Smooth muscle cell (in vitro differentiated cells): ENCODE measurements around the gene THAP8. TPM values are rescaled to one million over a fixed set of nuclear protein-coding genes. Genes with fewer than 3 reads are reported as not detected.

Experiments used
- DNase-seq: peaks from one replicate; lab custom pipeline; 2025; ENCODE audit not compliant: unreplicated experiment; lab: John Stamatoyannopoulos, UW
- H2AFZ ChIP-seq: fragments of 200-600 bp; sonication (generic); 2 replicates; pipeline ENCODE4 v1.6.0; 2016; ENCODE audit warnings: antibody characterized with exemption, low read depth, mild to moderate bottlenecking
- H3F3A ChIP-seq: fragments of 200-600 bp; sonication (generic); 2 replicates; pipeline ENCODE4 v1.6.0; 2017; ENCODE audit warnings: antibody characterized with exemption, low read depth
- H3K27ac ChIP-seq: fragments of 200-600 bp; sonication (generic); 2 replicates; pipeline ENCODE4 v1.5.1; 2016; ENCODE audit warnings: low read depth, mild to moderate bottlenecking
- H3K27me3 ChIP-seq: fragments of 200-600 bp; sonication (generic); 2 replicates; pipeline ENCODE4 v1.6.1; 2016; ENCODE audit warnings: low read depth, mild to moderate bottlenecking
- H3K36me3 ChIP-seq: fragments of 200-600 bp; sonication (generic); 2 replicates; pipeline ENCODE4 v1.5.1; 2016; ENCODE audit warnings: low read depth
- H3K4me1 ChIP-seq: fragments of 200-600 bp; sonication (generic); 2 replicates; pipeline ENCODE4 v1.5.1; 2016; ENCODE audit warnings: low read depth
- H3K4me2 ChIP-seq: fragments of 200-600 bp; sonication (generic); 2 replicates; pipeline ENCODE4 v1.6.0; 2016; ENCODE audit warnings: mild to moderate bottlenecking
- H3K4me3 ChIP-seq: fragments of 200-600 bp; sonication (generic); 2 replicates; pipeline ENCODE4 v1.5.1; 2016; ENCODE audit warnings: mild to moderate bottlenecking
- H3K79me2 ChIP-seq: fragments of 200-600 bp; sonication (generic); 2 replicates; pipeline ENCODE4 v1.6.0; 2016; ENCODE audit warnings: low read depth, mild to moderate bottlenecking
- H3K9ac ChIP-seq: fragments of 200-600 bp; sonication (generic); 2 replicates; pipeline ENCODE4 v1.6.0; 2016; ENCODE audit warnings: low read depth
- H3K9me3 ChIP-seq: fragments of 200-600 bp; sonication (generic); replicated peaks from 2 replicates; pipeline ENCODE4 v1.5.1; 2016; ENCODE audit warnings: low read depth
- H4K20me1 ChIP-seq: fragments of 200-600 bp; sonication (generic); 2 replicates; pipeline ENCODE4 v1.6.0; 2016; ENCODE audit warnings: low read depth
- CTCF ChIP-seq: fragments of 200-600 bp; sonication (generic); IDR thresholded peaks from 2 replicates; pipeline ENCODE4 v1.5.1; 2017; ENCODE audit warnings: borderline replicate concordance, mild to moderate bottlenecking, antibody characterized with exemption; ENCODE audit not compliant: insufficient read depth, poor library complexity, severe bottlenecking
- WGBS: methylation state at CpG from one replicate; pipeline ENCODE4 v1.1.7; 2016; ENCODE audit warnings: low lambda C conversion rate; 5-methylcytosine and 5-hydroxymethylcytosine counted together
- polyA plus RNA-seq: library from polyadenylated mRNA; unstranded; fragments of >200 nt; fragmentation: Nextera tagmentation; extraction: Ambion mirVana; gene quantifications from 2 replicates; pipeline ENCODE4 v1.2.1, GENCODE V29; 2016
- total RNA-seq: library from RNA; depleted of rRNA; stranded (reverse); fragments of >200 nt; gene quantifications from 2 replicates; pipeline ENCODE4 v1.2.3, GENCODE V29; 2014

The THAP8 gene
- total and polyA plus RNA-seq, 2 experiments from 2014 or later = 9.3 to 13.1 TPM

- Histone ChIP-seq H3K36me3 (no peaks in the 10 kb centered on the region), H3K27ac (no peak within 1 kb of the TSS), H3K9me3 (no peaks in the 10 kb centered on the region), H3K4me2 (peak within 1 kb of the TSS; percentile 98), H3K27me3 (no peaks in the 10 kb centered on the region), H3K4me1 (peaks cover 13% of the 10 kb centered on the region), H4K20me1 (no peaks in the 10 kb centered on the region), H3K79me2 (peaks cover 5% of the 10 kb centered on the region), H3K9ac (peak within 1 kb of the TSS; percentile 71), H2AFZ (peak within 1 kb of the TSS; percentile 98), H3F3A (peaks cover 4% of the 10 kb centered on the region), H3K4me3 (peak within 1 kb of the TSS; percentile 97)
- WGBS = 5% methylated on average over 26 of the region's 51 CpGs
- DNase-seq = peak; percentile 26
- no peak for TF ChIP-seq CTCF
Observed at GRCh38 chr19:36032251-36033104, 21.6 kb downstream of the THAP8 start, which contains the start of gene CLIP3. CLIP3 (minus strand) TSS chr19:36032873; CDS start chr19:36032357, 516 bp downstream.

GRCh38 chr19:36031308-36031707, 22.8 kb downstream of the THAP8 start:
- peaks cover 13% of the 10 kb centered on the region for H3K4me1 ChIP-seq
- H3K9ac ChIP-seq = no peak overlapping the region
- H4K20me1 ChIP-seq = no peaks in the 10 kb centered on the region
- H2AFZ ChIP-seq = no peak overlapping the region
- no peaks in the 10 kb centered on the region for H3K36me3 ChIP-seq
- DNase-seq = no peak
- no peaks in the 10 kb centered on the region for H3K27me3 ChIP-seq
- H3K4me2 ChIP-seq = peak overlapping the region; percentile 98
- peaks cover 5% of the 10 kb centered on the region for H3K79me2 ChIP-seq
- H3K9me3 ChIP-seq = no peaks in the 10 kb centered on the region
- H3K4me3 ChIP-seq = peak overlapping the region; percentile 97
- TF ChIP-seq CTCF = no peak
- 96% methylated on average over 6 of the region's 6 CpGs for WGBS
- H3F3A ChIP-seq = peaks cover 4% of the 10 kb centered on the region
- H3K27ac ChIP-seq = no peak overlapping the region

GRCh38 chr19:36030264-36031148, 23.6 kb downstream of the THAP8 start:
- no peaks in the 10 kb centered on the region for H3K36me3 ChIP-seq
- H3K4me2 ChIP-seq = no peak overlapping the region
- no peaks in the 10 kb centered on the region for H3K27me3 ChIP-seq
- no peak overlapping the region for H3K9ac ChIP-seq
- peaks cover 5% of the 10 kb centered on the region for H3K79me2 ChIP-seq
- no peak overlapping the region for H2AFZ ChIP-seq
- DNase-seq = no peak
- H3F3A ChIP-seq = peaks cover 4% of the 10 kb centered on the region
- no peak overlapping the region for H3K27ac ChIP-seq
- no peaks in the 10 kb centered on the region for H4K20me1 ChIP-seq
- WGBS = 95% methylated on average over 8 of the region's 8 CpGs
- peaks cover 13% of the 10 kb centered on the region for H3K4me1 ChIP-seq
- no peaks in the 10 kb centered on the region for H3K9me3 ChIP-seq
- no peak overlapping the region for H3K4me3 ChIP-seq
- TF ChIP-seq CTCF = no peak
